GM12873 (cell line): Measurements from ENCODE around the gene DDX10.

Experiments used
- TF ChIP-seq, protein P1 (sequence below): IDR thresholded peaks from 2 replicates; pipeline ENCODE4 v1.5.1; 2012; ENCODE audit warnings: low read depth, mild to moderate bottlenecking, moderate library complexity, low read length, control low read depth; ENCODE audit not compliant: insufficient read depth; ENCODE audit errors: missing control alignments

Gene DDX10

DNA sequence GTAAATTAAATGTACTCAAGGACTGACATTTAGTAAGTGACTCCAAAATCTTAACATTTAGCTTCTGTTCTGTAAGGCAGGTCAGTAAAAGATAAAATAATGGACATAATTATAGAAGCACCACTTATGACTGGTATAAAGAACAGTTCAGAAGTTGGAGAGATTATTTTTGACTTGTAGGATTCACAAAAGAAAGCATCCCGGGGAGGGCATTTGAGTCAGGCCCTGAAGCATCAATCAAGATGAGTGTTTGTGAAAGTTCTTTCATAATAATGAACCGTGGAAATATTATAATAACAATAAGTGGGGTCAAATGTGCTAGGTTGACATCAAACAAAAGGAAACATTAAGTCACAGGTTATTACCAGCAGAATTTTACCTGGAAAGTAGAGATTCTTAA is 201.9 kb downstream of the DDX10 start:
- TF ChIP-seq, protein P1, sequence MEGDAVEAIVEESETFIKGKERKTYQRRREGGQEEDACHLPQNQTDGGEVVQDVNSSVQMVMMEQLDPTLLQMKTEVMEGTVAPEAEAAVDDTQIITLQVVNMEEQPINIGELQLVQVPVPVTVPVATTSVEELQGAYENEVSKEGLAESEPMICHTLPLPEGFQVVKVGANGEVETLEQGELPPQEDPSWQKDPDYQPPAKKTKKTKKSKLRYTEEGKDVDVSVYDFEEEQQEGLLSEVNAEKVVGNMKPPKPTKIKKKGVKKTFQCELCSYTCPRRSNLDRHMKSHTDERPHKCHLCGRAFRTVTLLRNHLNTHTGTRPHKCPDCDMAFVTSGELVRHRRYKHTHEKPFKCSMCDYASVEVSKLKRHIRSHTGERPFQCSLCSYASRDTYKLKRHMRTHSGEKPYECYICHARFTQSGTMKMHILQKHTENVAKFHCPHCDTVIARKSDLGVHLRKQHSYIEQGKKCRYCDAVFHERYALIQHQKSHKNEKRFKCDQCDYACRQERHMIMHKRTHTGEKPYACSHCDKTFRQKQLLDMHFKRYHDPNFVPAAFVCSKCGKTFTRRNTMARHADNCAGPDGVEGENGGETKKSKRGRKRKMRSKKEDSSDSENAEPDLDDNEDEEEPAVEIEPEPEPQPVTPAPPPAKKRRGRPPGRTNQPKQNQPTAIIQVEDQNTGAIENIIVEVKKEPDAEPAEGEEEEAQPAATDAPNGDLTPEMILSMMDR: no peak

DNA sequence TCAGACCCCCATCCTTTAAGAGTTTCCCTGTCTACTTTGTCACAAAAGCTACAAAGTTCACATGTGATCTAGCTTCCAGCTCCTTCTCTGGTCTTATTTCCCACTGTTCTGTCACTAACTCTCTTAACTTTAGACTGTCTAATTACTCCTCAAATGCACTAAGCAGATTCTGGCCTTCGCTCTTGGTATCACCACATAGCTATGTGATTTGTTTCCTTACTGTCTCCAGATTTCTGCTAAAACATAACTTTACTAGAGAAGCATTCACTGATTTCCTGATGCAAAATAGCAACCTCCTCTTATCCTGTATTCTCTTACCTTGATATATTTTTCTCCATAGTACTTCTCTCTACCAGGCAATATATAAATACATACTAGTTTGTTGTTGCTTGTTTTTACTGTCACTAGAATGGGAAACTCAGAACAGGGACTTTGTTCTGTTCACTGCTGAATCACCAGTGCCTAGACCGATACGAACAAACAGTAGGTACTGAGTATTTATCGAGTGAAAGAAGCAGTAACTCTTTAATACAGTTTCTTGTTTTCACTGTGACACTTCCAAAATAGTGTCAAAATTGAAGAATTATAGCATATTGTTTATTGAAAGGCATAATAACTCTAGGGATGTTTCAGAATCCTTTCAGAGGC is 205.6 kb downstream of the DDX10 start:
- TF ChIP-seq, protein P1: no peak

DNA sequence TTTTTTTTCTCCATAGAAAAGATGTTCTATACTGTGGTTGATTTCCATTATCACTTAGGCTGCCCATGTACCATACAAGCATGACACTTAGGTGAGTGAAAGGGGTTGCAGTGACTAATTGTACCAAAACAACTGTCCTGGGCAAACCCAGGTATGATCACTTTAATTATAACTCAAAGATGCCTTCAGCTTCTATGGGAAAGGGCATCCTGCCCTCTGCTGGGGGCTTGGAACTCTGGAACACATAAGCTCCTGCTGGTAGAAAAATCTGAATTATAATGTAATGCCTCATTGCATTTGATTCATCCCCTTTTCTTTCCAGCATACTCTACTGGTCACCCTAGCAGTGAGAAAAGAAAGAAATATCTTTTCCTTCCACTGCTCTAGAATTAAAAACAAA is 206.3 kb downstream of the DDX10 start:
- TF ChIP-seq, protein P1: peak; percentile 55

DNA sequence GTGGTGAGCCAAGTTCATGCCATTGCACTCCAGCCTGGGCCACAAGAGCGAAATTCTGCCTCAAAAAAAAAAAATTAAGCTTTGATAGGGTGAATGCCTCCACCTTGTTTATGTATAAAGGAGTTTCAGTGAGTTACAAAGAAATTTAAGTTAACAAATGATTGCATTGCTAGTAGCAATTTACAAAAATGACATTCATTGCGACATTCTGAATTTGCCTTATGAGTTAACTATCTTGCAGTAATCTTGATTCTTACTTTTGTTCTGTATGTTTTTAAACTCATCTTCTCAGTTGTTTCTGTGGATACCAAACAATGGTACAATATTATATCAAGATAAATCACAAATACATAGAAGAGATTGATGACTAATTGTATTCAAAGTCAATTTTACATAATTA is 207.0 kb downstream of the DDX10 start:
- TF ChIP-seq, protein P1: no peak

DNA sequence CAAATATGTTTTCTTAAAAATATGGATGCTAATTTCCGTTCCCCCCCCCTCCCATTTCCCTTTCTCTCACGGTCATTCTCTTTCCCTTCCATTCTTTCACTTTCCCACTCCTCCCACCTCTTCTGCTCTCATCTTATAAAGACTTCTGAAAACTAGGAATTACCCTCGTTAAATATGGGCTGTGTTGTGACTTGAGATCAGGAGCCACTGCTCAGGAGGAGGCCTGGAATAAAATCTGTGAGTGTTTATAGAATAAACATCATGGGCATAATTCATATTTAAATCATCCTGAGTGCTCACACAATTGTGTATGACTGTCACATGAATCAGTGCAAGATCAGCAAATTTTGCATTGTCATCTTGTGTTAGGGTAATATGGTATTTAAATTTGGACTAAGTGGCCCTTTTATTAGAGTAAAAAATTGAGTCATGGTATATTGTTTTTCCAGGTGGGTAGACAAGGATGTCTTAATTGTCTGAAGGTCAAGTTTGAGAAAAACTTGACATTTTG is 208.0 kb downstream of the DDX10 start:
- TF ChIP-seq, protein P1: no peak

DNA sequence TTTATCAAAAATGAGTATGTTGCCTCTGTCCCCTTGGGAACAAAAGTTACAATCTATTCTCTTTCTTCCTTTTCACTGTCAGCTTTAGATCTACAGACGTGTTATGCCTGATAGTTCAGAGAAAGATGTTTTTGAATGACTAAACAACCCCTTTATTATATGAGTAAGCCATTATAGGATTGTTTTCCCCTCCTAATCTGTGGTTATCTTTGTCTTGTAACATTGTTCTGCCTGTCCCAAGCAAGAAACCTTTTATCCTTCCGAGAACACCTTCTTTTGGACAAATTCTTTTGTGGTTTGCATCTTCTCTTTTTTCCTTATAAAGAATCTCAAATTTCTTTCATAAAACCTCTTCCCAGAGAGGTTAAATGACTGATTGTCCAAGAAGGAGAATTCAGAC is 208.4 kb downstream of the DDX10 start:
- TF ChIP-seq, protein P1: no peak

DNA sequence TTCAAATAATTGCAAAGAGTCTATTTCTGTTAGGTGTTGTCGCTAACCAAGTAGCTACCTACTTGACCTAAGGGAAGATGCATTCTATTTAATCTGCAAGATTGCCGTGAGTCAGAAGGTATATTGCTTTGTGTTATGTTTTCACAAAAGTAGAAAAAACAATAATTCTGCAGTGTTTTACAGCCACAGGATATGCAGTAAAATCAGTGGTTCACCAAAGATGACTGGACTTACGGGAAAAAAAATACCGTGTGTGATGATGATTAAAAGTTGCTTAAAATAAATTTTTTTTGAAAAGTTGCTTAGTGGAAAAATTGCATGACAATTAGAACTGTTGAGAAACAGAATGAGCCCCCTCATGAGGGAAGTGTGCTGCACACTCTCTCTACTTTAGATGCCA is 209.1 kb downstream of the DDX10 start:
- TF ChIP-seq, protein P1: no peak
